CD4-positive, CD25-positive, alpha-beta regulatory T cell (primary cell): ENCODE measurements around the gene CCDC40. TPM values are rescaled to one million over a fixed set of nuclear protein-coding genes. Genes with fewer than 3 reads are reported as not detected.

ENCODE experiments used
- ATAC-seq, 2 donors: fragments of 150-1000 bp; cut with Tn5 transposase; one replicate each; pipeline ENCODE4 v1.10.0; 2021; ENCODE audit warnings: low read depth in 2 of 2, moderate number of reproducible peaks in 2 of 2, moderate library complexity in 1 of 2
- DNase-seq, 3 donors: peaks; one replicate each; pipeline versions ENCODE4 v3.0.0 to v3.0.0-alpha.2; 2012 to 2022; ENCODE audit warnings: mixed read lengths in 1 of 3
- H3K27ac ChIP-seq: one replicate; pipeline ENCODE4 v1.7.0; 2013; ENCODE audit warnings: mild to moderate bottlenecking, low read length; ENCODE audit not compliant: insufficient read depth, poor library complexity, severe bottlenecking
- H3K27me3 ChIP-seq: one replicate; pipeline ENCODE4 v1.7.0; 2013; ENCODE audit warnings: low read length; ENCODE audit not compliant: control insufficient read depth, insufficient read depth
- H3K36me3 ChIP-seq: one replicate; pipeline ENCODE4 v1.7.0; 2013; ENCODE audit warnings: mild to moderate bottlenecking, low read length, moderate library complexity; ENCODE audit not compliant: control insufficient read depth, insufficient read depth
- H3K4me1 ChIP-seq: 2 replicates; pipeline ENCODE4 v1.7.0; 2013; ENCODE audit warnings: mild to moderate bottlenecking, low read length; ENCODE audit not compliant: insufficient read depth, control insufficient read depth, poor library complexity, severe bottlenecking
- H3K4me3 ChIP-seq: one replicate; pipeline ENCODE4 v1.7.0; 2013; ENCODE audit warnings: low read depth, mild to moderate bottlenecking, low read length, moderate library complexity
- H3K9me3 ChIP-seq, 2 experiments: 1 replicate in 1 of 2; 2 replicates in 1 of 2; pipeline ENCODE4 v1.7.0; 2013; ENCODE audit warnings: low read length in 2 of 2, mild to moderate bottlenecking in 1 of 2, moderate library complexity in 1 of 2; ENCODE audit not compliant: control insufficient read depth in 2 of 2
- H3K27ac Mint-ChIP-seq, 3 donors: one replicate each; pipeline ENCODE4 v1.8.0; 2020 to 2022; ENCODE audit warnings: mild to moderate bottlenecking in 3 of 3, mixed read lengths in 3 of 3, moderate library complexity in 2 of 3
- H3K27me3 Mint-ChIP-seq: one replicate; pipeline ENCODE4 v1.8.0; 2022; ENCODE audit warnings: mild to moderate bottlenecking, mixed read lengths
- H3K36me3 Mint-ChIP-seq: one replicate; pipeline ENCODE4 v1.8.0; 2020; ENCODE audit warnings: mixed read lengths
- H3K4me1 Mint-ChIP-seq, 4 donors: one replicate each; pipeline ENCODE4 v1.8.0; 2020 to 2022; ENCODE audit warnings: mixed read lengths in 4 of 4, mild to moderate bottlenecking in 1 of 4
- H3K4me3 Mint-ChIP-seq, 4 donors: one replicate each; pipeline ENCODE4 v1.8.0; 2020 to 2022; ENCODE audit warnings: mild to moderate bottlenecking in 4 of 4, mixed read lengths in 4 of 4, moderate library complexity in 3 of 4
- H3K9me3 Mint-ChIP-seq, 7 donors: one replicate each; pipeline ENCODE4 v1.8.0; 2020 to 2022; ENCODE audit warnings: mixed read lengths in 7 of 7, mild to moderate bottlenecking in 3 of 7, moderate library complexity in 2 of 7
- polyA plus RNA-seq, 4 donors: library from polyadenylated mRNA; unstranded; fragments of 300-500 nt; fragmentation: Illumina TruSeq; gene quantifications; one replicate each; pipeline ENCODE4 v1.2.3, GENCODE V29; 2021
- total RNA-seq: library from RNA; stranded (reverse); gene quantifications from one replicate; pipeline ENCODE4 v1.2.3, GENCODE V29; 2022

Gene CCDC40
- total and polyA plus RNA-seq, 5 donors from 2014 or later = 0.32 TPM; not detected in 4

GRCh38 chr17:80010283-80010858 lies 26.1 kb upstream of the CCDC40 start:
- Mint-ChIP-seq H3K9me3 (no peaks in the 10 kb centered on the region), H3K4me1 (peaks cover 3 to 14% (median 8%) of the 10 kb centered on the region in 4 donors), H3K27me3 (no peaks in the 10 kb centered on the region), H3K4me3 (no peak overlapping the region), H3K27ac (no peak overlapping the region), H3K36me3 (no peaks in the 10 kb centered on the region)
- no peaks in the 10 kb centered on the region for H3K36me3 ChIP-seq
- H3K27me3 ChIP-seq = no peaks in the 10 kb centered on the region
- no peak overlapping the region for H3K4me3 ChIP-seq
- no peak for DNase-seq
- no peak overlapping the region for H3K27ac ChIP-seq
- H3K9me3 ChIP-seq = no peaks in the 10 kb centered on the region
- peaks cover 5% of the 10 kb centered on the region for H3K4me1 ChIP-seq
- ATAC-seq = no peak

- peaks cover 0 to 7% (median 3%) of the 10 kb centered on the region in 4 donors for H3K4me1 Mint-ChIP-seq
- no peaks in the 10 kb centered on the region for H3K36me3 Mint-ChIP-seq
- H3K4me3 Mint-ChIP-seq = no peak overlapping the region
- no peaks in the 10 kb centered on the region for H3K9me3 ChIP-seq
- no peak for DNase-seq
- no peak overlapping the region for H3K27ac ChIP-seq
- H3K27me3 ChIP-seq = no peaks in the 10 kb centered on the region
- no peaks in the 10 kb centered on the region for H3K4me1 ChIP-seq
- ATAC-seq = no peak
- no peak overlapping the region for H3K27ac Mint-ChIP-seq
- H3K9me3 Mint-ChIP-seq = no peaks in the 10 kb centered on the region
- peaks cover 5% of the 10 kb centered on the region for H3K27me3 Mint-ChIP-seq
- no peak overlapping the region for H3K4me3 ChIP-seq
- H3K36me3 ChIP-seq = no peaks in the 10 kb centered on the region
These were observed 24.4 kb upstream of the CCDC40 start for GRCh38 chr17:80011989-80012555.

- ATAC-seq = no peak
- Histone ChIP-seq H3K27ac (no peak overlapping the region), H3K4me1 (no peaks in the 10 kb centered on the region), H3K9me3 (no peaks in the 10 kb centered on the region), H3K4me3 (no peak overlapping the region), H3K36me3 (no peaks in the 10 kb centered on the region), H3K27me3 (no peaks in the 10 kb centered on the region)
- Mint-ChIP-seq H3K4me3 (no peak overlapping the region), H3K36me3 (no peaks in the 10 kb centered on the region), H3K27ac (no peak overlapping the region), H3K9me3 (no peaks in the 10 kb centered on the region), H3K4me1 (peaks cover 0 to 7% (median 3%) of the 10 kb centered on the region in 4 donors), H3K27me3 (peaks cover 6% of the 10 kb centered on the region)
- no peak for DNase-seq
These were observed 23.4 kb upstream of the CCDC40 start for GRCh38 chr17:80012765-80013741.

- no peaks in the 10 kb centered on the region for H3K9me3 ChIP-seq
- H3K27me3 ChIP-seq = no peaks in the 10 kb centered on the region
- Mint-ChIP-seq H3K4me1 (peaks cover 0 to 7% (median 0%) of the 10 kb centered on the region in 4 donors), H3K4me3 (no peak overlapping the region), H3K9me3 (no peaks in the 10 kb centered on the region), H3K27me3 (peaks cover 15% of the 10 kb centered on the region), H3K27ac (no peak overlapping the region), H3K36me3 (no peaks in the 10 kb centered on the region)
- ATAC-seq (no peak), DNase-seq (no peak)
- H3K27ac ChIP-seq = no peak overlapping the region
- no peaks in the 10 kb centered on the region for H3K4me1 ChIP-seq
- no peak overlapping the region for H3K4me3 ChIP-seq
- H3K36me3 ChIP-seq = no peaks in the 10 kb centered on the region
These were observed 19.0 kb upstream of the CCDC40 start for GRCh38 chr17:80017226-80018010.

GRCh38 chr17:80018917-80019651 lies 17.4 kb upstream of the CCDC40 start:
- Histone ChIP-seq H3K4me1 (no peaks in the 10 kb centered on the region), H3K4me3 (no peak overlapping the region), H3K27me3 (no peaks in the 10 kb centered on the region), H3K36me3 (no peaks in the 10 kb centered on the region), H3K9me3 (no peaks in the 10 kb centered on the region), H3K27ac (no peak overlapping the region)
- no peaks in the 10 kb centered on the region for H3K9me3 Mint-ChIP-seq
- no peak overlapping the region for H3K27ac Mint-ChIP-seq
- peaks cover 15% of the 10 kb centered on the region for H3K27me3 Mint-ChIP-seq
- ATAC-seq (no peak), DNase-seq (no peak)
- H3K4me1 Mint-ChIP-seq = peaks cover 0 to 7% (median 0%) of the 10 kb centered on the region in 4 donors
- no peak overlapping the region for H3K4me3 Mint-ChIP-seq
- no peaks in the 10 kb centered on the region for H3K36me3 Mint-ChIP-seq

- peak overlapping the region in 1 of 3 donors; percentile 27 for H3K27ac Mint-ChIP-seq
- Histone ChIP-seq H3K4me3 (no peak overlapping the region), H3K27ac (no peak overlapping the region), H3K4me1 (no peaks in the 10 kb centered on the region), H3K36me3 (no peaks in the 10 kb centered on the region), H3K27me3 (no peaks in the 10 kb centered on the region), H3K9me3 (no peaks in the 10 kb centered on the region)
- no peak for ATAC-seq
- H3K4me3 Mint-ChIP-seq = no peak overlapping the region
- H3K9me3 Mint-ChIP-seq = no peaks in the 10 kb centered on the region
- H3K27me3 Mint-ChIP-seq = peaks cover 15% of the 10 kb centered on the region
- no peaks in the 10 kb centered on the region for H3K36me3 Mint-ChIP-seq
- no peak for DNase-seq
- no peaks in the 10 kb centered on the region for H3K4me1 Mint-ChIP-seq
These were observed 14.8 kb upstream of the CCDC40 start for GRCh38 chr17:80021600-80021999.
